Brain microvascular endothelial cell (primary cell): Measurements from ENCODE around the gene MACROD2.

Experiments used
- DNase-seq: peaks from one replicate; pipeline ENCODE4 v3.0.0-alpha.2; 2020
- H3K27ac ChIP-seq: fragments of 250-450 bp; sonication (Bioruptor Pico); 2 replicates; pipeline ENCODE4 v1.5.1; 2020; ENCODE audit warnings: mild to moderate bottlenecking, moderate library complexity
- H3K27me3 ChIP-seq: fragments of 250-450 bp; sonication (Bioruptor Pico); replicated peaks from 2 replicates; pipeline ENCODE4 v1.5.1; 2020; ENCODE audit warnings: mild to moderate bottlenecking
- H3K36me3 ChIP-seq: fragments of 250-450 bp; sonication (Bioruptor Pico); replicated peaks from 2 replicates; pipeline ENCODE4 v1.5.1; 2020; ENCODE audit warnings: mild to moderate bottlenecking
- H3K4me3 ChIP-seq: 2 replicates; pipeline ENCODE4 v1.5.1; 2011; ENCODE audit warnings: low read depth, mild to moderate bottlenecking, control low read depth, low read length, moderate library complexity
- CTCF ChIP-seq: IDR thresholded peaks from 2 replicates; pipeline ENCODE4 v1.5.1; 2011; ENCODE audit warnings: low read depth, mild to moderate bottlenecking, moderate library complexity, low read length, control low read depth, inconsistent platforms; ENCODE audit errors: missing control alignments
- in situ Hi-C: cut with HindIII; loops from 2 replicates; pipeline ENCODE4 v1.10.0; 2017; ENCODE audit warnings: low sequenced_read_pairs, low pct_ligation_motif_present

MACROD2 gene

GRCh38 chr20:14589383-14589782 is 594.1 kb downstream of the MACROD2 start:
- Histone ChIP-seq H3K36me3 (no peaks in the 10 kb centered on the region), H3K27ac (no peak overlapping the region), H3K27me3 (no peaks in the 10 kb centered on the region), H3K4me3 (no peak overlapping the region)
- in situ Hi-C loops, result no loop called here
- TF ChIP-seq CTCF, result no peak
- DNase-seq, result no peak

- TF ChIP-seq CTCF, result no peak
- H3K27ac ChIP-seq, result no peak overlapping the region
- H3K27me3 ChIP-seq, result no peaks in the 10 kb centered on the region
- H3K36me3 ChIP-seq, result no peaks in the 10 kb centered on the region
- in situ Hi-C loops, result no loop called here
- no peak for DNase-seq
- peak overlapping the region; percentile 32 for H3K4me3 ChIP-seq
Measured at GRCh38 chr20:14595051-14595450, 599.7 kb downstream of the MACROD2 start.

- Histone ChIP-seq H3K27ac (no peak overlapping the region), H3K27me3 (no peaks in the 10 kb centered on the region), H3K4me3 (no peak overlapping the region), H3K36me3 (no peaks in the 10 kb centered on the region)
- in situ Hi-C loops, result no loop called here
- no peak for DNase-seq
- no peak for TF ChIP-seq CTCF
Measured at GRCh38 chr20:14597206-14597715, 601.9 kb downstream of the MACROD2 start.

GRCh38 chr20:14599613-14600012 is 604.3 kb downstream of the MACROD2 start:
- in situ Hi-C loops, result no loop called here
- Histone ChIP-seq H3K27ac (no peak overlapping the region), H3K27me3 (no peaks in the 10 kb centered on the region), H3K4me3 (no peak overlapping the region), H3K36me3 (no peaks in the 10 kb centered on the region)
- no peak for DNase-seq
- no peak for TF ChIP-seq CTCF

- no peaks in the 10 kb centered on the region for H3K27me3 ChIP-seq
- in situ Hi-C loops, result no loop called here
- TF ChIP-seq CTCF, result no peak
- no peak for DNase-seq
- H3K27ac ChIP-seq, result no peak overlapping the region
- no peaks in the 10 kb centered on the region for H3K36me3 ChIP-seq
- H3K4me3 ChIP-seq, result no peak overlapping the region
Measured at GRCh38 chr20:14600527-14600926, 605.2 kb downstream of the MACROD2 start.

GRCh38 chr20:14604143-14604542 is 608.8 kb downstream of the MACROD2 start:
- no peak overlapping the region for H3K4me3 ChIP-seq

More at GRCh38 chr20:14604143-14604542, 608.8 kb downstream of the MACROD2 start:
- DNase-seq, result no peak
- in situ Hi-C loops, result no loop called here
- TF ChIP-seq CTCF, result no peak
- Histone ChIP-seq H3K27ac (no peak overlapping the region), H3K27me3 (no peaks in the 10 kb centered on the region), H3K36me3 (no peaks in the 10 kb centered on the region)
